Ascending aorta (tissue), 2 donors: ENCODE measurements around the gene GNPAT. TPM values are rescaled to one million over a fixed set of nuclear protein-coding genes. Genes with fewer than 3 reads are reported as not detected.

Experiments used
- DNase-seq, 2 donors: peaks; one replicate each; pipeline ENCODE4 v3.0.0-alpha.2; 2019; ENCODE audit warnings: low spot score in 2 of 2
- H3K27ac ChIP-seq, 2 donors: fragments of 200-600 bp; sonication (generic); one replicate each; pipeline ENCODE4 v1.5.1; 2016 to 2017; ENCODE audit warnings: mild to moderate bottlenecking in 1 of 2
- H3K27me3 ChIP-seq: fragments of 200-600 bp; sonication (generic); one replicate; pipeline ENCODE4 v1.5.1; 2017
- H3K36me3 ChIP-seq, 2 donors: fragments of 200-600 bp; sonication (generic); one replicate each; pipeline ENCODE4 v1.5.1; 2016
- H3K4me1 ChIP-seq, 2 donors: fragments of 200-600 bp; sonication (generic); one replicate each; pipeline ENCODE4 v1.5.1; 2016 to 2017; ENCODE audit warnings: mild to moderate bottlenecking in 1 of 2
- H3K4me3 ChIP-seq, 2 donors: fragments of 200-600 bp; sonication (generic); one replicate each; pipeline ENCODE4 v1.5.1; 2016 to 2017; ENCODE audit warnings: mild to moderate bottlenecking in 1 of 2
- H3K9me3 ChIP-seq, 2 donors: fragments of 200-600 bp; sonication (generic); one replicate each; pipeline ENCODE4 v1.5.1; 2016
- CTCF ChIP-seq, 3 experiments: fragments of 200-600 bp in 2 of 3; fragments of 450-650 bp in 1 of 3; sonication (generic) in 2 of 3; IDR thresholded peaks; one replicate each; pipeline ENCODE4 v1.5.1; 2016 to 2019; ENCODE audit warnings: antibody characterized with exemption in 3 of 3, mild to moderate bottlenecking in 1 of 3, moderate library complexity in 1 of 3
- intact Hi-C: fragments of 100-400 bp; cut with DNase I; formaldehyde crosslinking; loops from one replicate; pipeline ENCODE4 v1.15.1; 2023
- total RNA-seq: library from RNA; depleted of rRNA; stranded (reverse); fragments of >200 nt; gene quantifications from one replicate; pipeline ENCODE4 v1.1.0, GENCODE V29; 2016

The GNPAT gene
- total RNA-seq, 1 donor from 2014 or later, result 34.8 TPM

DNA sequence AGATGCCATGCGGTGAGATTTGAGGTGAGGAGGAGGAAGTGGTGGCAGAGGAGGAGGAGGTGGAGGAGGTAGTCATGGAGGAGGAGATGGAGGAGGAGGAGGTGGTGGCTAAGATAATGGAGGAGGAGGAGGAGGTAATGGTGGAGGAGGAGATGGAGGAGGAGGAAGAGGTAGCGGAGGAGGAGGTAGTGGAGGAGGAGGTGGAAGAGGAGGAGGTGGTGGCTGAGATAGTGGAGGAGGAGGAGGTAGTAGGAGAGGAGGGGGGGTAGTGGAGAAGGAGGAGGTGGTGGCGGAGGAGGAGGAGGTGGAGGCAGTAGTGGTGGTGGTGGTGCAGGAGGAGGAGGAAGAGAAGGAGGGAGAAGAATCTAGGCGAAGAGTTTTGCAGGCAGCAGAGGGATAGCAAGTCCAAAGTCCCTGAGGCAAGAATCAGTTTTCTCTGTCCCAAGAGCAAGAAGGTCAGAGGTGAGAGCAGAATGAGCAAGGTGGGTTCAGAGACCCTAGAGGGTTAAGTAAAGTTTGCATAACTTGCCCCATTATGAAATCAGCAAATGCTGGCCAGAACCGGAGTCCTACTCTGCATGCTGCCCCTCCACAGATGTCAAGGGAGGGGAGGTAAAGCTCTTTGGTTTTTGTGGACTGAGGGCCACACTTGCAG lies 38.9 kb upstream of the GNPAT start:
- no peak for TF ChIP-seq CTCF (IDR thresholded peaks at IDR 0.05)
- no peaks in the 10 kb centered on the region for H3K27me3 ChIP-seq
- no peaks in the 10 kb centered on the region for H3K4me1 ChIP-seq
- no peaks in the 10 kb centered on the region for H3K9me3 ChIP-seq
- intact Hi-C loops, result no loop called here
- DNase-seq, result no peak
- no peak overlapping the region for H3K27ac ChIP-seq
- no peak overlapping the region for H3K4me3 ChIP-seq
- no peaks in the 10 kb centered on the region for H3K36me3 ChIP-seq

DNA sequence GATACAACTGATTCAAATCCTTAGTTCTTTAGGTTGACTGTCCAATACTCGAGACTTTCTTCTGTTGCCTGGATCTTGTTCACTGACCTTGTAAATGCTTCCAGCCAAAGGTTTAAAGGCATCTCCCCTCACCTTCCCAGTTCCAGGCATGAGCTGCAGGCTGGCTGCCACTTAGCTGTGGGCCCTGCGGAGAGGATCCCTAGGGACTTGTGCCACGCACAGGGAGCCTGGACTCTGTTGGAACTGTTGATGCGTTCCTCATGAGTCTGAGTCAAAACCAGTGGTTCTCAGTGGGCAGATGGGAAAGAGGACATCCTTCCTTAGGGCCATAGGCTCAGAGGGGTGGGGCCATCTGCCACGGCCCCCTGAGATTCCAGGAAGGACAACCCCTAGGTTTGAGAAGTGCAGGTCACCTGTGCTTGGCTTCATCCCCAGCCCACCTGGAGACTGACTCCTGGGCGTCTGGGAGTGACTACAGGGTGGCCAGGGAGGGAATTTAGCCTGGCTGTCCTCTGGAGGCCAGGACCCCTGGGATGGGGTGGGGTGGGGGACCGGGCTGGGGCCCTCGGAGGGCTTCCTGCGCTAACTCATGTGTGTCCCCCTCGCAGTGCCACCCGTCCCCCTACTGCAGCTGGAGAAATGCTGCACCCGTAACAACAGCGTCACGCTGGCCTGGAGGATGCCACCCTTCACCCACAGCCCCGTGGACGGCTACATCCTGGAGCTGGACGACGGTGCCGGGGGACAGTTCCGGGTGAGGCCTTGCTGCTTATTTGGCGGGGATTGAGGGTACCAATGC lies 37.6 kb upstream of the GNPAT start:
- Histone ChIP-seq H3K27me3 (no peaks in the 10 kb centered on the region), H3K4me1 (no peaks in the 10 kb centered on the region), H3K4me3 (no peak overlapping the region), H3K27ac (no peak overlapping the region), H3K36me3 (no peaks in the 10 kb centered on the region), H3K9me3 (no peaks in the 10 kb centered on the region)
- no peak for TF ChIP-seq CTCF (IDR thresholded peaks at IDR 0.05)
- no peak for DNase-seq
- intact Hi-C loops, result no loop called here

DNA sequence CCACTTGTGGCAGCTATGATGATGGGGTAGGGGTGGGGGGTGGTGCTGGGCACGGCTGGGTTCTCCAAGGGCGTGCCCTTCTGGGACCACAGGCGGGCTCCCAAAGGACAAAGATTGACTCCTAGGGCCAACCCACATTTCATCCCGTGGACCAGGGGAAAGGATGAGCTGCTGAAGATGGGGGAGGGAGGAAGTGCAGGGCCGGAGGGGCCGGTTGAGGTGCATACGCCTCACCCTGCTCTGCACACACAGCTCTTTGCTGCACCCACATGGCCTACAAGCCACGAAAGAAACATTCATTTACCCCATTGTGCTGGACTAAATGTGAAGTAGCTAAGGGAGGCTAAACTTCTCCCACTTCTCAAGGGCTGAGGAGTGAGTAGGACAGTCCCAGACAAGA lies 34.2 kb upstream of the GNPAT start:
- Histone ChIP-seq H3K27ac (no peak overlapping the region), H3K36me3 (no peaks in the 10 kb centered on the region), H3K4me3 (no peak overlapping the region), H3K9me3 (no peaks in the 10 kb centered on the region), H3K4me1 (no peaks in the 10 kb centered on the region), H3K27me3 (no peaks in the 10 kb centered on the region)
- no peak for TF ChIP-seq CTCF (IDR thresholded peaks at IDR 0.05)
- intact Hi-C loops, result no loop called here
- no peak for DNase-seq

DNA sequence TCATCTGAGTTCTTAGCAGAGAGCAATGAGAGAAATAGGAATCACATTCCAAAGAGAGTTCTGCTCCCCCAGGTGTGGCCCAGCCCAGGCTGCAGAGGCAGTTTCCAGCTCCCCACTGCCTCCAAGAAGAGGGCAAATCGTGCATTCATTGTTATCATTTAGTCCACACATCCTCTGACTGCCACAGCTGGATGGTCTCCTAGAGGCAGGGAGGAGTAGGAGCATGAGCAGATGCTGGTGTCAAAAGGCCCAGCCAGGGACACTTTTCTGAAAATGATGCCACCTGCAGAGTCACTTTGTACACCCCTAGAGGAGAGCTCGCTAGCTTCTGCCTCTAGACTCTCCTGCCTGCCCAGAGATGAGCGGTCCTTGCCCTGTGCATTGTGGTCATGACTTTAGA lies 33.6 kb upstream of the GNPAT start:
- DNase-seq, result no peak
- H3K27me3 ChIP-seq, result no peaks in the 10 kb centered on the region
- no peaks in the 10 kb centered on the region for H3K9me3 ChIP-seq
- H3K36me3 ChIP-seq, result no peaks in the 10 kb centered on the region
- no peak overlapping the region for H3K4me3 ChIP-seq
- no peak for TF ChIP-seq CTCF (IDR thresholded peaks at IDR 0.05)
- no peak overlapping the region for H3K27ac ChIP-seq
- no peaks in the 10 kb centered on the region for H3K4me1 ChIP-seq
- intact Hi-C loops, result no loop called here

GRCh38 chr1:231208980-231209379 lies 32.0 kb upstream of the GNPAT start:
- intact Hi-C loops, result no loop called here
- Histone ChIP-seq H3K4me3 (no peak overlapping the region), H3K9me3 (no peaks in the 10 kb centered on the region), H3K4me1 (no peaks in the 10 kb centered on the region), H3K36me3 (no peaks in the 10 kb centered on the region), H3K27me3 (no peaks in the 10 kb centered on the region), H3K27ac (no peak overlapping the region)
- no peak for DNase-seq
- no peak for TF ChIP-seq CTCF (IDR thresholded peaks at IDR 0.05)
